Spinal cord (tissue), 10 donors: ENCODE results near the gene TNXB. TPM values are rescaled to one million over a fixed set of nuclear protein-coding genes. Genes with fewer than 3 reads are reported as not detected.

Source experiments
- DNase-seq, 6 donors: peaks; one replicate each; pipeline versions ENCODE4 v3.0.0 to v3.0.0-alpha.2; 2013 to 2015; ENCODE audit warnings: low spot score in 6 of 6, low read depth in 4 of 6
- H3K27ac ChIP-seq: one replicate; pipeline ENCODE4 v1.5.1; 2013; ENCODE audit warnings: low read depth, low read length, control low read depth
- H3K27me3 ChIP-seq: one replicate; pipeline ENCODE4 v1.6.1; 2013; ENCODE audit warnings: low read length; ENCODE audit not compliant: control insufficient read depth, insufficient read depth
- H3K36me3 ChIP-seq: one replicate; pipeline ENCODE4 v1.6.1; 2013; ENCODE audit warnings: low read length; ENCODE audit not compliant: control insufficient read depth, insufficient read depth
- H3K4me1 ChIP-seq: one replicate; pipeline ENCODE4 v1.6.1; 2013; ENCODE audit warnings: low read length; ENCODE audit not compliant: control insufficient read depth, insufficient read depth
- H3K4me3 ChIP-seq: one replicate; pipeline ENCODE4 v1.5.1; 2013; ENCODE audit warnings: low read depth, low read length, control low read depth
- H3K9me3 ChIP-seq: one replicate; pipeline ENCODE4 v1.6.1; 2013; ENCODE audit warnings: low read length; ENCODE audit not compliant: control insufficient read depth, insufficient read depth
- WGBS: methylation state at CpG from one replicate; pipeline ENCODE4 v1.1.5; 2013; ENCODE audit warnings: missing lambda C conversion rate; ENCODE audit not compliant: insufficient coverage; 5-methylcytosine and 5-hydroxymethylcytosine counted together
- long read RNA-seq, 4 donors: transcript quantifications; one replicate each; lab custom pipeline, GENCODE V29; 2026
- polyA plus RNA-seq, 2 donors: library from polyadenylated mRNA; unstranded; fragments of 120-200 nt; gene quantifications; one replicate each; pipeline ENCODE4 v1.2.1, GENCODE V29; 2013; ENCODE audit not compliant: insufficient read length in 2 of 2
- total RNA-seq, 2 donors: library from RNA; depleted of rRNA in 1 of 2; stranded (reverse); fragments of 120-200 nt in 1 of 2; fragments of >200 nt in 1 of 2; gene quantifications; one replicate each; pipeline versions ENCODE4 v1.2.3 to v1.2.4, GENCODE V29; 2013 to 2014
- donor health status: healthy.

The TNXB gene
- total RNA-seq (10 to 100 TPM; 53.9 to 78.4 TPM), polyA plus RNA-seq (10 to 100 TPM; 26.1 to 46.2 TPM)
- long read RNA-seq, donor 1, partial matches to known transcripts, result 0 of 1 reads
- long read RNA-seq, donor 1, other reads (novel, unspliced or antisense), result 0 of 1 reads
- long read RNA-seq, donor 2, partial matches to known transcripts, result 7 of 7 reads
- long read RNA-seq, donor 2, other reads (novel, unspliced or antisense), result 0 of 7 reads
- long read RNA-seq, donor 3, partial matches to known transcripts, result 0 of 2 reads
- long read RNA-seq, donor 3, other reads (novel, unspliced or antisense), result 0 of 2 reads
- long read RNA-seq, donor 4, partial matches to known transcripts, result 96 of 208 reads
- long read RNA-seq, donor 4, other reads (novel, unspliced or antisense), result 112 of 208 reads

- Histone ChIP-seq H3K4me1 (peaks cover 38% of the 10 kb centered on the region), H3K9me3 (no peaks in the 10 kb centered on the region), H3K4me3 (peak within 1 kb of the TSS; percentile 35), H3K27me3 (peaks cover 26% of the 10 kb centered on the region), H3K36me3 (peaks cover 11% of the 10 kb centered on the region), H3K27ac (peak within 1 kb of the TSS; percentile 80)
- DNase-seq, result peak in 1 of 6 donors; percentile 20
- 22% methylated on average over 10 of the region's 12 CpGs for WGBS
Observed at GRCh38 chr6:32109114-32109764, at the start of gene TNXB. TSS of gene TNXB (minus strand) at chr6:32109338. CDS start at chr6:32098198, 11,140 bp downstream.

- peaks cover 30% of the 10 kb centered on the region for H3K4me1 ChIP-seq
- no peak overlapping the region for H3K4me3 ChIP-seq
- H3K36me3 ChIP-seq, result peaks cover 53% of the 10 kb centered on the region
- DNase-seq, result no peak
- no peaks in the 10 kb centered on the region for H3K27me3 ChIP-seq
- no peak overlapping the region for H3K27ac ChIP-seq
- no peaks in the 10 kb centered on the region for H3K9me3 ChIP-seq
Observed at GRCh38 chr6:32158052-32158451, 48.9 kb upstream of the TNXB start.

GRCh38 chr6:32156891-32157290 is 47.8 kb upstream of the TNXB start:
- no peak overlapping the region for H3K27ac ChIP-seq
- H3K4me1 ChIP-seq, result peaks cover 33% of the 10 kb centered on the region
- no peak for DNase-seq
- no peaks in the 10 kb centered on the region for H3K27me3 ChIP-seq
- 100% methylated on average over 1 of the region's 9 CpGs for WGBS
- peaks cover 41% of the 10 kb centered on the region for H3K36me3 ChIP-seq
- H3K4me3 ChIP-seq, result no peak overlapping the region
- H3K9me3 ChIP-seq, result no peaks in the 10 kb centered on the region

GRCh38 chr6:32154514-32155161 is 45.5 kb upstream of the TNXB start:
- Histone ChIP-seq H3K27ac (peak overlapping the region; percentile 94), H3K27me3 (peaks cover 6% of the 10 kb centered on the region), H3K9me3 (no peaks in the 10 kb centered on the region), H3K4me3 (peak overlapping the region; percentile 93), H3K4me1 (peaks cover 48% of the 10 kb centered on the region), H3K36me3 (peaks cover 36% of the 10 kb centered on the region)
- peak in 2 of 6 donors; percentile 76 to 85 for DNase-seq
- WGBS, result 4% methylated on average over 30 of the region's 34 CpGs

GRCh38 chr6:32153564-32154513 is 44.7 kb upstream of the TNXB start, which contains the start of gene PPT2:
TSS of gene PPT2 (plus strand) at chr6:32154141. CDS start at chr6:32154595, 454 bp downstream.
- 0% methylated on average over 38 of the region's 52 CpGs for WGBS
- peak within 1 kb of the TSS; percentile 93 for H3K4me3 ChIP-seq
- DNase-seq, result peak; percentile 89 to 98 (median 90)
- peak within 1 kb of the TSS; percentile 94 for H3K27ac ChIP-seq
- no peaks in the 10 kb centered on the region for H3K9me3 ChIP-seq
- peaks cover 36% of the 10 kb centered on the region for H3K36me3 ChIP-seq
- H3K27me3 ChIP-seq, result peaks cover 12% of the 10 kb centered on the region
- H3K4me1 ChIP-seq, result peaks cover 56% of the 10 kb centered on the region

- DNase-seq, result peak in 2 of 6 donors; percentile 37 to 38
- Histone ChIP-seq H3K27ac (peak overlapping the region; percentile 94), H3K9me3 (no peaks in the 10 kb centered on the region), H3K4me3 (peak overlapping the region; percentile 93), H3K27me3 (peaks cover 19% of the 10 kb centered on the region), H3K4me1 (peaks cover 62% of the 10 kb centered on the region), H3K36me3 (peaks cover 31% of the 10 kb centered on the region)
- 6% methylated on average over 24 of the region's 35 CpGs for WGBS
Observed at GRCh38 chr6:32152769-32153563, 43.8 kb upstream of the TNXB start.

- Histone ChIP-seq H3K27me3 (peaks cover 19% of the 10 kb centered on the region), H3K4me3 (peak within 1 kb of the TSS; percentile 93), H3K4me1 (peaks cover 62% of the 10 kb centered on the region), H3K27ac (peak within 1 kb of the TSS; percentile 94), H3K36me3 (peaks cover 22% of the 10 kb centered on the region), H3K9me3 (no peaks in the 10 kb centered on the region)
- WGBS, result 36% methylated on average over 3 of the region's 24 CpGs
- DNase-seq, result peak in 2 of 6 donors; percentile 73 to 82
Observed at GRCh38 chr6:32151863-32152768, 43.0 kb upstream of the TNXB start, which contains the start of gene PRRT1. TSS of gene PRRT1 (minus strand) at chr6:32151939. CDS start at chr6:32151827, 112 bp downstream.
